ENCODE measurements around the gene SMARCC1.

The SMARCC1 gene

GRCh38 chr3:47629770-47630169 lies 151.9 kb downstream of the SMARCC1 start:
- DNase-seq: no peak

GRCh38 chr3:47628426-47628825 lies 153.3 kb downstream of the SMARCC1 start:
- DNase-seq: no peak

GRCh38 chr3:47622671-47623461 lies 158.8 kb downstream of the SMARCC1 start:
- DNase-seq: no peak

- DNase-seq: no peak
These were observed 164.3 kb downstream of the SMARCC1 start for GRCh38 chr3:47617086-47618010.

- no peak for DNase-seq
These were observed 166.9 kb downstream of the SMARCC1 start for GRCh38 chr3:47614788-47615187.

GRCh38 chr3:47613722-47614121 lies 168.0 kb downstream of the SMARCC1 start:
- no peak for DNase-seq

GRCh38 chr3:47612879-47613278 lies 168.8 kb downstream of the SMARCC1 start:
- DNase-seq: no peak

- DNase-seq: no peak
These were observed 169.5 kb downstream of the SMARCC1 start for GRCh38 chr3:47612178-47612577.

- DNase-seq: no peak
These were observed 170.1 kb downstream of the SMARCC1 start for GRCh38 chr3:47611576-47611975.

- DNase-seq: no peak
These were observed 171.1 kb downstream of the SMARCC1 start for GRCh38 chr3:47610583-47610982.

GRCh38 chr3:47607335-47607734 lies 174.4 kb downstream of the SMARCC1 start:
- DNase-seq: no peak

GRCh38 chr3:47606165-47606564 lies 175.5 kb downstream of the SMARCC1 start:
- no peak for DNase-seq

- DNase-seq: no peak
These were observed 176.0 kb downstream of the SMARCC1 start for GRCh38 chr3:47605652-47606051.

- no peak for DNase-seq
These were observed 177.5 kb downstream of the SMARCC1 start for GRCh38 chr3:47604145-47604544.

- no peak for DNase-seq
These were observed 178.4 kb downstream of the SMARCC1 start for GRCh38 chr3:47603332-47603731.

GRCh38 chr3:47601281-47601680 lies 180.4 kb downstream of the SMARCC1 start:
- no peak for DNase-seq

- no peak for DNase-seq
These were observed 186.9 kb downstream of the SMARCC1 start for GRCh38 chr3:47594792-47595191.

GRCh38 chr3:47592066-47592795 lies 189.5 kb downstream of the SMARCC1 start:
- no peak for DNase-seq

- DNase-seq: no peak
These were observed 191.5 kb downstream of the SMARCC1 start for GRCh38 chr3:47590216-47590615.

GRCh38 chr3:47588587-47588986 lies 193.1 kb downstream of the SMARCC1 start:
- DNase-seq: no peak

GRCh38 chr3:47588053-47588452 lies 193.6 kb downstream of the SMARCC1 start:
- no peak for DNase-seq

- no peak for DNase-seq
These were observed 194.9 kb downstream of the SMARCC1 start for GRCh38 chr3:47586746-47587145.
